HG03342 (cell line): ENCODE results near the gene NAB2.
A peak's percentile ranks its signal among the peaks of the same experiment; 100 is the strongest.
"Not testable (repeated sequence)": the region's sequence is repeated elsewhere in the genome, so short reads cannot be mapped to it uniquely, and the experiment has no call there.

Experiments used
- ATAC-seq: cut with Tn5 transposase; IDR thresholded peaks from one replicate; pipeline ENCODE4 v1.9.1; 2021; ENCODE audit warnings: mild to moderate bottlenecking, moderate library complexity; ENCODE audit not compliant: unreplicated experiment

The NAB2 gene

DNA sequence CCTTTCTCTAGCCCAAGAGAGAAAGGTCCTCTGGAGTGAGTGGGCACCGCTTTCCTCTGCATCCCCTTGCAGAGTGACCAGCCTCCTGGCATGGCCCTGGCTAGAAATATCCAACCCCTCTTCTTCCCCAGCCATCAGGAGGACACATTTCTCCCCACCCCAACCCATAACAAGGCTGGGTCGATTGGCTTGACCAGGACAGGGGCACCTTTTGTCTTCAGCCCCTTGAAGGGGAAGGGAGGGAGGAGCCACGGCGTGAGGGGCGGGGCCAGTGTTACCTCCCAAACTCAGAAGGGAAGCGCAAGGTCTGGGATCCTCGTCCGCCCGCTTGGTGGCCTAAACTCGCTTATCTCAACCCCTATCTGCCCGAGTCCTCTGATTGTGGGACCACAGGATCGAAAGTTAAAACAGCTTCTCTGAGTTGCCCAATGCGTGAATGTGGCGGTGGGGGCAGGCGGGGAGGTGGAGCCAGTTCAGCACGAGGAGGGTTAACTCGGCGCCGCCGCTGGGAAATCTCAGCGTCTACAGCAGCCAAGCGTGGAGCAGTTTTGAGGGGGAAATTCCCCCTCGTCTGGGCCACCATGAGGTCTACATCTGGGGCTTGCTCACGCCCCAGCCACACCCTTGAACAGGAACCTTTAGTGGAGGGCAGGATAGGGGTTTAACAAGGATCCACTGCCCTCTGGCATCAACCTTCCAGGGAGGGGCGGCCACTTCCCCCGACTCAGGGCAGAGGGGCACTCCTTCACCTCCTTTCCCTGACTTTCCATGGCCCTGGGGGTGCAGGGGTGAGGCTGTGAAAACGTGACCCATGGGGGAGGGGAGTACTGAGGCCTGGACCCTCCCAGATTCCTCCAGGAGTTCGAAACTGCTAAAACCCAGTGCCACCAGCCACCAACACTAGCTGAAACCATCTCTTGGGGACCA is 21.5 kb downstream of the NAB2 start:
- peak; percentile 50 for ATAC-seq

GRCh38 chr12:57111031-57111734 is 22.3 kb downstream of the NAB2 start, which contains the start of gene STAT6:
Gene STAT6 (minus strand): TSS chr12:57111362. CDS start chr12:57108278, 3,084 bp downstream.
- ATAC-seq = peak; percentile 53

- no peak for ATAC-seq
These were observed 23.8 kb downstream of the NAB2 start for GRCh38 chr12:57112492-57113294.

DNA sequence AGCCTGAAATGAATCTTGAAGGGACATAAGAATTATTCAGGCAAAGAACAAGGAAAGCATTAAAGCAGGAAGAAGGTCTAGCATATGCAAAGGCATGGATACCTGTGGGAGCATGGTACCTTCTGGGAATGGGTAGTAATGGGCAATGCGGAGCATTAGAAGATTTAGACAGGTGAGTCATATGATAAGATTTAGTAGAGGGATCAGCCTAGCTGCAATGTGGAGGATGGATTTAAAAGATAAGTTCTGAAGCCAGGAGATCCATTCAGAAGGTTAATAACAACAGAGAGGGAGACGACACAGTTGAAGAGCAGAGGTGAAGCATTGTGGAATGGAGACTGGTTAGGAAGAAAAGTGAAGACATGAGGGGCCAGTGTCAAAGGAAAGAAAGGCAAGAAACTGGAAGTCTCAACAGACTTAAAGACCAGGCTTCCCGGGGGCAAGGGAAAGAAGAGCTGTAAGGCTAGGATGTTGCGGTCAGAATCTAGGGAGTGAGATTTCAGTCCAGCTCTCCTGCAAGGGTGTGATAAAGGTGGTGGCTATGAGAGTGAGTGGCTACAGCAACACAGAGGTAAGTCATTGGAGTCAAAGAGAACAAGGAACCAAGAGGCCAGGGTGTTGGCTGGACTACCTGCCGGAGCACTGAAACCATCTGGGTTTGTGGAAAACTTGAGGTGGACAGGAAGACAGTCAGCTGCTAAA is 27.8 kb downstream of the NAB2 start:
- no peak for ATAC-seq

- ATAC-seq = no peak
These were observed 29.9 kb downstream of the NAB2 start for GRCh38 chr12:57118711-57119271.

GRCh38 chr12:57119294-57120085 is 30.6 kb downstream of the NAB2 start:
- ATAC-seq = no peak

- ATAC-seq = not testable (repeated sequence)
These were observed 31.8 kb downstream of the NAB2 start for GRCh38 chr12:57120718-57121117.

GRCh38 chr12:57123813-57124212 is 34.9 kb downstream of the NAB2 start:
- no peak for ATAC-seq

DNA sequence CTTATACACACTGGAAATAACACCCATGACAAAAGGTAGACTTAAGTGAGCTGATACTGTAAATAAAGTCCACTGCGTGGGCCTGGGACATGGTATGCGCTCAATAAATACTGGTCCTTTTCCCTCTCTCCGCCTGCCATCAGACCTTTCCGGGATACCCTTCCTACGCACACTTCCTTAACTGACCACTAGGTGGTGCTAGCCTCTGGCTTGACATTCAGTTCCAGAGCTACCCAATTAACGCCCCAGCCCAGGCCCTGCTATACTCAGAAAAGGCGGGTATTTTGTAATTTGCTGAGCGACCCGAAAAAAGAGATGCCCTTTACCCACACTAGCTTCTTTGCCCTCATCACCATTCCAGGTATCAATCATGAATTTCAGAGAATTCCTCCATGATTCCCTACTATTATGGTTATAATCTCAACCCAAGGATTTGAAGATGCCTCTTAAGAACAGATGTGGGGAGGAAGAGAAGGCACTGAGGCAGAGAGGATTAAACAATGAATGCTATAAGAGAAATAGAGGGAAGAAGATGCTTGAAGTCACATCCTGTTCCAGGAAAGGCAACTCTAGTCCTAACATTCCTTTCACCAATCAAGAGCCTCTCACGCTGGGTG is 35.5 kb downstream of the NAB2 start:
- no peak for ATAC-seq

DNA sequence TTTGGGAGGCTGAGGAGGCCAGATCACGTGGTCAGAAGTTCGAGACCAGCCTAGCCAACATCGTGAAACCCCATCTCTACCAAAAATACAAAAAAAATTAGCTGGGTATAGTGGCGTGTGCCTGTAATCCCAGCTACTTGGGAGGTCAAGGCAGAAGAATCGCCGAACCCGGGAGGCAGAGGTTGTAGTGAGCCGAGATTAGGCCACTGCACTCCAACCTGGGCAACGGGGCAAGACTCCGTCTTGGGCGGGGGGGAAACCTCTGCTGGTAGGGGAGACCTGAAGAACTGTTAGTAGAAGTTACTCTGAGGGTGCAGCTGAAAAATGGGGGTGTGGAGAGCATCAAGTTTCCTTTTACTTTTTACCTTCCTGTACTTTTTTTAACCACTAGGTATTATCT is 37.1 kb downstream of the NAB2 start:
- no peak for ATAC-seq

DNA sequence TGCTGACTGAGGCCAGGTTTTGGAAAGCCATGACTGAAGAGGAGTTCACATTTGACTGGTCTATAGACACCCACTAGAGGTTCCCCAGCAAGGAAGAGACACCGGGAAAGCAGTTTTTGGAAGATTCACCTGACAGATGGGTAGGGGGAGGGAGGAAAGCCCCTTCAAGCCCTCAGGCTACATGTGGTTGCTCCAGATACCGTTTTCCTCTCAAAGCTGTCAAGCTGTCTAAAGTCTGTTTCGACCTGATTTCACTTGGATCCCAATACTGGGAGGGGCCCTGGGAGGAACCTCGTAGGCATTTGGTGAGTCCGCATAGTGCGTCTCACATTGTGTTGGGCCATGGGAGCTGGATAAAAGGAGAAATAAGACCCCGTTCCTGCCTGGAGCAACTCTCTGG is 37.6 kb downstream of the NAB2 start:
- no peak for ATAC-seq

GRCh38 chr12:57127101-57127725 is 38.3 kb downstream of the NAB2 start:
- ATAC-seq = no peak

DNA sequence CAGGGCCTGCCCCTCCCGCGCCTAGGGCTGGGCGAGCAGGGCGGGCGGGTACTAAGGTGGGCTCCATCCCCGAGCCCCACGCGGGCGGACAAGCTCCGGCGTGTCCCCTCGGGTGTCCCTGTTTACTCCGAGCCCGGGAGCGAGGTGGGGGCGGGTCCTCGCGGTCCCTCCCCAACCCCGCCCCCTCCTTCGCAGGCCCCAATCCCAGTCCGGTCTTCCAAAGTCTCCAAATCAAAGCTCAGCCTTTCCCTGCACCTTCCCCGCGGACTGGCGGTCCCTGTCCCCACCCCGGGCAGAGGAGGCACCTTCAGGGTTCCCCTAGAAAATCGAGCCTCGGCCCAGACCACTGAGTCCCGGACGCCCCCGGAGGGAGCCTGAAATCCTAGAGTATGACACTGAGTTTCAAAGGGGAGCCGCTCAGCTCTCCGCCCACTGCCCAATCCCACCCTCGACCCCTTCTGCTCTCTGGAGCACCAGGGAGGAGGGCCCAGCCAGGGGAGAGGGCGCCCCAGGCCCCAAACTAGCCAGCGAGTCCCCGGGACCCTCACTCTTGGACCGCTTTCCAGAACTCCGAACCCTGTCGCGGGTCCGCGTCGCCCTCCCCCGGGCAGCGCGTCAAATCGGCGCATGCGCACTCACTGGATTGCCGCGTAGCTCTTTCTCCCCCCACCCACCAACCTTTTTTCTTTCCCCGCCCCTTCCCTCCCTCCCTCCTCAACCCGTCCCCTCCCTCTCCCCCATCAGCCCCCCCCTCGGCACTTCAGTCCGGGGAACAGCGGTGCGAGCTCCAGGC is 39.0 kb downstream of the NAB2 start, which contains the start of gene LRP1:
LRP1 (plus strand) TSS at position 758 of the 793 bp plus-strand sequence. CDS start 482 bp downstream, outside the sequence.
- ATAC-seq = no peak

DNA sequence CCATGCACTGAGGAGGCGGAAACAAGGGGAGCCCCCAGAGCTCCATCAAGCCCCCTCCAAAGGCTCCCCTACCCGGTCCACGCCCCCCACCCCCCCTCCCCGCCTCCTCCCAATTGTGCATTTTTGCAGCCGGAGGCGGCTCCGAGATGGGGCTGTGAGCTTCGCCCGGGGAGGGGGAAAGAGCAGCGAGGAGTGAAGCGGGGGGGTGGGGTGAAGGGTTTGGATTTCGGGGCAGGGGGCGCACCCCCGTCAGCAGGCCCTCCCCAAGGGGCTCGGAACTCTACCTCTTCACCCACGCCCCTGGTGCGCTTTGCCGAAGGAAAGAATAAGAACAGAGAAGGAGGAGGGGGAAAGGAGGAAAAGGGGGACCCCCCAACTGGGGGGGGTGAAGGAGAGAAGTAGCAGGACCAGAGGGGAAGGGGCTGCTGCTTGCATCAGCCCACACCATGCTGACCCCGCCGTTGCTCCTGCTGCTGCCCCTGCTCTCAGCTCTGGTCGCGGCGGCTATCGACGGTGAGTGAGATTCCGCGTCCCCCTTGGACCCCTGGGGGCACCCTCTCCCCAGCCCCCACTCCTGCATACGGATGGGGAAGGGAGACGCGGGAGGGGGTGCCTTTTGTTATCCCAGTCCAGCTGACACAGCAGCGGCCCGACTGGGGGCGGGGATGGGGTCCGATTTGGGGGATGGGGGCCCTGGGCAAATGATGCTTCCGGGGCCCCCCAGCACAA is 39.8 kb downstream of the NAB2 start:
- no peak for ATAC-seq

GRCh38 chr12:57129321-57129842 is 40.5 kb downstream of the NAB2 start:
- no peak for ATAC-seq

DNA sequence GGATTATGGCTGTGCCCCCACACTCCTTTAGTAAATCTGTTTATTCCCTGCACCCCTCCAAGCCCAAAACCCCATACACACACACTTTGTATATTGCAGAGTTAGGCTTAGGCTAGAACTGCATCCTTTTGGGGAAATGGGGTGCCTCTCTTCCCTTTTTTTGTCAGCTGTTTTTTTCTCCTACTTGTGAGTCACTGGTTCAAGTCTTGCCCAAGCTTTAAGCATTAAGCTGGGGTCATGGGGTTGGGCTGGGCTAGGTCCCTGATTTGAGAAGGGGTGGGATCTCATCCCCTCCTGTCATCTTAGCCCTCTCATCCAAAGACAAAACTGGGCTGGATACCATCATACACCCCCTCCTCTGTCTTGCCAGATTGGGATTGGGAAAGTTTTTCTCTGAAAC is 41.0 kb downstream of the NAB2 start:
- ATAC-seq = no peak

- ATAC-seq = no peak
These were observed 42.0 kb downstream of the NAB2 start for GRCh38 chr12:57130941-57131340.
